IMR-90 (cell line): ENCODE data around the gene SCN4A. TPM values are rescaled to one million over a fixed set of nuclear protein-coding genes. Genes with fewer than 3 reads are reported as not detected.

ENCODE experiments used
- ATAC-seq: fragments of 200-7000 bp; cut with Tn5 transposase; 2 replicates; pipeline ENCODE4 v1.9.1; 2020; ENCODE audit warnings: low read depth, mild to moderate bottlenecking, moderate library complexity
- BruUV-seq: library from RNA; stranded (reverse); fragments of 400-500 nt; replicated peaks from 2 replicates; lab custom pipeline; 2021; lab: Mats Ljungman, UMichigan
- CTCF ChIA-PET: fragments of 300-600 bp; formaldehyde crosslinking; extraction: SDS; loops from one replicate; lab custom pipeline; 2021; ENCODE audit warnings: antibody characterized with exemption; lab: Yijun Ruan, JAX
- POLR2A ChIA-PET: fragments of 300-600 bp; sonication (Branson Sonifier 250); formaldehyde crosslinking; loops from one replicate; lab custom pipeline; 2022; ENCODE audit warnings: antibody characterized with exemption; ENCODE audit not compliant: unreplicated experiment; lab: Charles Lee
- DNase-seq: peaks from one replicate; pipeline ENCODE4 v3.0.0; 2013
- H2AFZ ChIP-seq: replicated peaks from 2 replicates; pipeline ENCODE3; 2013; ENCODE audit warnings: low read length, mild to moderate bottlenecking; ENCODE audit not compliant: poor library complexity
- H2AK5ac ChIP-seq: 2 replicates; pipeline ENCODE4 v1.6.1; 2013; ENCODE audit warnings: low read depth, low read length, inconsistent platforms
- H2AK9ac ChIP-seq: replicated peaks from 2 replicates; pipeline ENCODE3; 2013; ENCODE audit warnings: mild to moderate bottlenecking, low read depth, low read length, moderate library complexity; ENCODE audit not compliant: poor library complexity
- H2BK120ac ChIP-seq: 2 replicates; pipeline ENCODE4 v1.6.1; 2013; ENCODE audit warnings: low read depth, low read length, inconsistent platforms
- H2BK15ac ChIP-seq: 3 replicates; pipeline ENCODE4 v1.6.1; 2013; ENCODE audit warnings: low read depth, low read length, inconsistent platforms
- H2BK20ac ChIP-seq: 2 replicates; pipeline ENCODE4 v1.6.1; 2013; ENCODE audit warnings: low read depth, mild to moderate bottlenecking, inconsistent platforms, low read length, moderate library complexity
- H2BK5ac ChIP-seq: 2 replicates; pipeline ENCODE4 v1.6.1; 2013; ENCODE audit warnings: mild to moderate bottlenecking, low read depth, low read length, inconsistent platforms; ENCODE audit not compliant: poor library complexity, severe bottlenecking
- H3K14ac ChIP-seq: replicated peaks from 2 replicates; pipeline ENCODE4 v1.6.1; 2013; ENCODE audit warnings: low read depth, low read length, inconsistent platforms
- H3K18ac ChIP-seq: 2 replicates; pipeline ENCODE4 v1.6.1; 2013; ENCODE audit warnings: low read depth, low read length, control low read depth
- H3K23ac ChIP-seq: 2 replicates; pipeline ENCODE4 v1.6.1; 2013; ENCODE audit warnings: low read depth, low read length, inconsistent platforms
- H3K27ac ChIP-seq: 2 replicates; pipeline ENCODE4 v1.5.1; 2013; ENCODE audit warnings: mild to moderate bottlenecking, control low read depth, low read length; ENCODE audit not compliant: insufficient read depth
- H3K27me3 ChIP-seq: 2 replicates; pipeline ENCODE4 v1.6.1; 2013; ENCODE audit warnings: low read length; ENCODE audit not compliant: control insufficient read depth, insufficient read depth
- H3K36me3 ChIP-seq: 2 replicates; pipeline ENCODE4 v1.6.1; 2013; ENCODE audit warnings: low read length, mixed read lengths; ENCODE audit not compliant: control insufficient read depth, insufficient read depth
- H3K4ac ChIP-seq: 2 replicates; pipeline ENCODE4 v1.6.1; 2013; ENCODE audit warnings: low read depth, low read length, inconsistent platforms
- H3K4me1 ChIP-seq: 2 replicates; pipeline ENCODE4 v1.6.1; 2013; ENCODE audit warnings: low read length, mixed read lengths; ENCODE audit not compliant: control insufficient read depth, insufficient read depth
- H3K4me2 ChIP-seq: 2 replicates; pipeline ENCODE4 v1.6.1; 2013; ENCODE audit warnings: low read depth, mild to moderate bottlenecking, control low read depth, low read length, moderate library complexity
- H3K4me3 ChIP-seq: 2 replicates; pipeline ENCODE4 v1.5.1; 2013; ENCODE audit warnings: low read depth, mild to moderate bottlenecking, control low read depth, low read length, moderate library complexity; ENCODE audit not compliant: insufficient read depth
- H3K56ac ChIP-seq: 2 replicates; pipeline ENCODE4 v1.6.1; 2013; ENCODE audit warnings: low read length, inconsistent platforms; ENCODE audit not compliant: insufficient read depth; ENCODE audit errors: extremely low read depth
- H3K79me1 ChIP-seq, 2 experiments: 2 replicates each; pipeline ENCODE4 v1.6.1; 2013; ENCODE audit warnings: low read length in 2 of 2, inconsistent platforms in 1 of 2, low read depth in 1 of 2
- H3K9ac ChIP-seq: 2 replicates; pipeline ENCODE4 v1.6.1; 2013; ENCODE audit warnings: low read depth, low read length, control low read depth
- H3K9me1 ChIP-seq: 2 replicates; pipeline ENCODE4 v1.6.1; 2013; ENCODE audit warnings: low read length, inconsistent platforms; ENCODE audit not compliant: insufficient read depth
- H3K9me3 ChIP-seq: 2 replicates; pipeline ENCODE4 v1.6.1; 2013; ENCODE audit warnings: low read length; ENCODE audit not compliant: control insufficient read depth, insufficient read depth
- H4K20me1 ChIP-seq: 2 replicates; pipeline ENCODE4 v1.6.1; 2013; ENCODE audit warnings: low read length, inconsistent platforms; ENCODE audit not compliant: insufficient read depth
- H4K5ac ChIP-seq: 2 replicates; pipeline ENCODE4 v1.6.1; 2013; ENCODE audit warnings: mild to moderate bottlenecking, low read depth, low read length, control low read depth
- H4K8ac ChIP-seq, 2 experiments: 2 replicates each; pipeline ENCODE4 v1.6.1; 2013; ENCODE audit warnings: low read depth in 2 of 2, low read length in 2 of 2, control low read depth in 1 of 2, inconsistent platforms in 1 of 2
- H4K91ac ChIP-seq: 2 replicates; pipeline ENCODE4 v1.6.1; 2013; ENCODE audit warnings: low read depth, low read length, inconsistent platforms; ENCODE audit not compliant: insufficient read depth
- CEBPB ChIP-seq: IDR thresholded peaks from 2 replicates; pipeline ENCODE4 v1.6.1; 2012; ENCODE audit warnings: low read depth, low read length, improper control_type of control experiment
- MAZ ChIP-seq: IDR thresholded peaks from 2 replicates; pipeline ENCODE4 v1.6.1; 2012; ENCODE audit warnings: low read depth, mild to moderate bottlenecking, low read length, improper control_type of control experiment, moderate library complexity, borderline replicate concordance
- MXI1 ChIP-seq: IDR thresholded peaks from 2 replicates; pipeline ENCODE4 v1.6.1; 2012; ENCODE audit warnings: low read depth, mild to moderate bottlenecking, low read length, moderate library complexity, borderline replicate concordance
- RCOR1 ChIP-seq: IDR thresholded peaks from 2 replicates; pipeline ENCODE4 v1.6.1; 2012; ENCODE audit warnings: mild to moderate bottlenecking, low read length, improper control_type of control experiment; ENCODE audit not compliant: insufficient replicate concordance
- RFX5 ChIP-seq: IDR thresholded peaks from 2 replicates; pipeline ENCODE4 v1.8.0; 2012; ENCODE audit warnings: low read depth, mild to moderate bottlenecking, low read length, moderate library complexity
- WGBS, 2 experiments: methylation state at CpG; one replicate each; pipeline versions ENCODE4 v1.1.5 to v1.1.7; 2013; ENCODE audit warnings: missing lambda C conversion rate in 2 of 2; ENCODE audit not compliant: insufficient read length in 1 of 2; ENCODE audit errors: extremely low coverage in 2 of 2; 5-methylcytosine and 5-hydroxymethylcytosine counted together
- dilution Hi-C: fragments of 300-500 bp; cut with HindIII; formaldehyde crosslinking; loops from one replicate; pipeline ENCODE4 v1.14.3; 2018; ENCODE audit warnings: low sequenced_read_pairs; ENCODE audit not compliant: unreplicated experiment
- in situ Hi-C: fragments of 300-500 bp; cut with MboI; formaldehyde crosslinking; loops from 3 replicates; pipeline ENCODE4 v1.14.3; 2019; ENCODE audit warnings: low sequenced_read_pairs, inconsistent platforms, mixed read lengths
- intact Hi-C: fragments of 100-400 bp; cut with micrococcal nuclease; formaldehyde crosslinking; loops from 2 replicates; pipeline ENCODE4 v1.10.0; 2022
- polyA plus RNA-seq, 3 experiments: library from polyadenylated mRNA; depleted of rRNA; stranded (reverse); fragments of >200 nt; gene quantifications; 2 replicates each; pipeline ENCODE4 v1.2.3, GENCODE V29; 2012; ENCODE audit warnings: low replicate concordance in 1 of 3
- total RNA-seq: library from RNA; depleted of rRNA; stranded (reverse); fragments of >200 nt; gene quantifications from 2 replicates; pipeline ENCODE4 v1.2.3, GENCODE V29; 2012

Gene SCN4A
- total and polyA plus RNA-seq, 2 of the 4 experiments (the other 2 are of a cell fraction): not detected

- Histone ChIP-seq H3K4ac (no peak overlapping the region), H3K23ac (no peak overlapping the region), H3K14ac (no peak overlapping the region), H2BK5ac (no peak overlapping the region), H3K18ac (no peak overlapping the region), H3K4me2 (no peak overlapping the region), H4K5ac (no peak overlapping the region), H3K4me1 (no peaks in the 10 kb centered on the region; the same call in 1 of the 2 replicates), H3K27ac (no peak overlapping the region), H2AK9ac (no peak overlapping the region), H3K27me3 (peaks cover 1% of the 10 kb centered on the region), H2AK5ac (no peak overlapping the region), H3K9me3 (no peaks in the 10 kb centered on the region), H2AFZ (no peak overlapping the region), H4K8ac (no peak overlapping the region), H3K9me1 (peaks cover 4% of the 10 kb centered on the region; the same call in 1 of the 2 replicates), H2BK20ac (no peak overlapping the region), H3K9ac (no peak overlapping the region), H3K56ac (no peak overlapping the region), H3K4me3 (no peak overlapping the region), H2BK120ac (no peak overlapping the region), H2BK15ac (no peak overlapping the region), H4K91ac (no peak overlapping the region), H3K79me1 (no peaks in the 10 kb centered on the region), H4K20me1 (no peaks in the 10 kb centered on the region), H3K36me3 (no peaks in the 10 kb centered on the region)
- CTCF ChIA-PET: no interaction called here
- TF ChIP-seq RFX5: no peak
- TF ChIP-seq CEBPB: 0 out of 2 replicates have a peak, but pooled peaks have one; percentile 29
- no peak for TF ChIP-seq MXI1
- no peak for TF ChIP-seq RCOR1
- no peak for TF ChIP-seq MAZ
- dilution Hi-C loops: no loop called here
- POLR2A ChIA-PET: no interaction called here
- in situ Hi-C loops: no loop called here
- ATAC-seq: peak; percentile 49
- WGBS, 2 experiments: no CpG with 5 or more reads among the region's 8 CpGs
- no TSS peak for BruUV-seq
- intact Hi-C loops: no loop called here
- DNase-seq: peak; percentile 34
These were observed 37.1 kb upstream of the SCN4A start for GRCh38 chr17:64009571-64010402.
